SK-N-SH (cell line): ENCODE measurements around the gene NRCAM. TPM values are rescaled to one million over a fixed set of nuclear protein-coding genes. Genes with fewer than 3 reads are reported as not detected.

Experiments used
- CTCF ChIA-PET: fragments of 300-600, 350-600 bp; formaldehyde crosslinking; extraction: SDS; loops from one replicate; lab custom pipeline; 2021; lab: Yijun Ruan, JAX
- POLR2A ChIA-PET: fragments of 350-600 bp; sonication (Branson Sonifier 250); formaldehyde crosslinking; extraction: SDS; loops from one replicate; lab custom pipeline; 2020; ENCODE audit warnings: antibody characterized with exemption, inconsistent platforms; lab: Yijun Ruan, JAX
- DNase-seq: peaks from one replicate; pipeline ENCODE4 v3.0.0; 2012
- H2AFZ ChIP-seq: fragments of 200-600 bp; sonication (generic); 2 replicates; pipeline ENCODE4 v1.8.1; 2016; ENCODE audit warnings: antibody characterized with exemption, mild to moderate bottlenecking, low read depth
- H3F3A ChIP-seq: fragments of 200-600 bp; sonication (generic); replicated peaks from 2 replicates; pipeline ENCODE3; 2016; ENCODE audit warnings: antibody characterized with exemption, mild to moderate bottlenecking; ENCODE audit not compliant: insufficient read depth
- H3K27ac ChIP-seq, 2 experiments: fragments of 200-500 bp in 1 of 2; fragments of 200-600 bp in 1 of 2; sonication (Bioruptor generic) in 1 of 2; sonication (generic), shearing (Covaris generic) in 1 of 2; 2 replicates each; pipeline versions ENCODE4 v1.5.1 to v1.6.1; 2014 to 2016; ENCODE audit warnings: low read depth in 2 of 2, inconsistent platforms in 1 of 2, low read length in 1 of 2, mild to moderate bottlenecking in 1 of 2, mixed read lengths in 1 of 2
- H3K27me3 ChIP-seq: fragments of 200-600 bp; sonication (generic), shearing (Covaris generic); 2 replicates; pipeline ENCODE4 v1.6.1; 2016; ENCODE audit warnings: mixed run types; ENCODE audit not compliant: insufficient read depth
- H3K36me3 ChIP-seq, 2 experiments: fragments of 200-500 bp in 1 of 2; fragments of 200-600 bp in 1 of 2; sonication (Bioruptor generic) in 1 of 2; sonication (generic) in 1 of 2; replicated peaks in 1 of 2; 2 replicates each; pipeline versions ENCODE3 to v1.5.1; 2014 to 2016; ENCODE audit warnings: low read length in 1 of 2, mild to moderate bottlenecking in 1 of 2; ENCODE audit not compliant: insufficient read depth in 2 of 2, control insufficient read depth in 1 of 2
- H3K4me1 ChIP-seq, 2 experiments: fragments of 200-500 bp in 1 of 2; fragments of 200-600 bp in 1 of 2; sonication (Bioruptor generic) in 1 of 2; sonication (generic), shearing (Covaris generic) in 1 of 2; 2 replicates each; pipeline versions ENCODE4 v1.5.1 to v1.6.1; 2014 to 2016; ENCODE audit warnings: low read depth in 1 of 2, low read length in 1 of 2, mixed run types in 1 of 2; ENCODE audit not compliant: insufficient read depth in 2 of 2, control insufficient read depth in 1 of 2
- H3K4me2 ChIP-seq: fragments of 200-600 bp; sonication (generic), shearing (Covaris generic); 2 replicates; pipeline ENCODE4 v1.6.1; 2017; ENCODE audit warnings: mixed run types
- H3K4me3 ChIP-seq, 2 experiments: fragments of 200-500 bp in 1 of 2; fragments of 200-600 bp in 1 of 2; sonication (Bioruptor generic) in 1 of 2; sonication (generic), shearing (Covaris generic) in 1 of 2; 2 replicates each; pipeline versions ENCODE4 v1.5.1 to v1.8.1; 2014 to 2016; ENCODE audit warnings: low read depth in 2 of 2, inconsistent platforms in 1 of 2, low read length in 1 of 2, mild to moderate bottlenecking in 1 of 2, mixed read lengths in 1 of 2, moderate library complexity in 1 of 2
- H3K79me2 ChIP-seq: fragments of 200-600 bp; sonication (generic); 2 replicates; pipeline ENCODE4 v1.8.1; 2017; ENCODE audit warnings: mild to moderate bottlenecking; ENCODE audit not compliant: insufficient read depth
- H3K9ac ChIP-seq: fragments of 200-600 bp; sonication (generic); 2 replicates; pipeline ENCODE4 v1.6.1; 2017; ENCODE audit warnings: mixed run types
- H3K9me2 ChIP-seq: fragments of 200-600 bp; sonication (generic); 2 replicates; pipeline ENCODE4 v1.6.1; 2017; ENCODE audit warnings: mixed run types
- H3K9me3 ChIP-seq: fragments of 200-600 bp; sonication (generic); 2 replicates; pipeline ENCODE4 v1.6.1; 2017; ENCODE audit warnings: mixed run types, mild to moderate bottlenecking, moderate library complexity
- H4K20me1 ChIP-seq: fragments of 200-600 bp; sonication (generic); 2 replicates; pipeline ENCODE4 v1.6.1; 2017; ENCODE audit warnings: mild to moderate bottlenecking, mixed run types; ENCODE audit not compliant: insufficient read depth
- CHD2 ChIP-seq: fragments of 150-350 bp; IDR thresholded peaks from 2 replicates; pipeline ENCODE4 v1.6.1; 2018; ENCODE audit warnings: low read length; ENCODE audit not compliant: partially characterized antibody
- EP300 ChIP-seq, 2 experiments: IDR thresholded peaks; 2 replicates each; pipeline versions ENCODE4 v1.4.0 to v1.6.1; 2012; ENCODE audit warnings: borderline replicate concordance in 1 of 2, low read depth in 1 of 2, low read length in 1 of 2
- FOSL2 ChIP-seq: IDR thresholded peaks from 2 replicates; pipeline ENCODE4 v1.4.0; 2012; ENCODE audit warnings: low read depth, mild to moderate bottlenecking, moderate library complexity, borderline replicate concordance
- FOXJ3 ChIP-seq: sonication (generic); formaldehyde crosslinking; IDR thresholded peaks from 2 replicates; pipeline ENCODE4 v1.5.1; 2020; ENCODE audit warnings: mild to moderate bottlenecking, missing genetic modification reagents
- POLR2AphosphoS5 ChIP-seq: IDR thresholded peaks from 2 replicates; pipeline ENCODE4 v1.6.1; 2012; ENCODE audit warnings: low read depth, low read length
- RAD21 ChIP-seq: IDR thresholded peaks from 2 replicates; pipeline ENCODE4 v1.6.1; 2012; ENCODE audit warnings: mild to moderate bottlenecking, low read length
- RCOR1 ChIP-seq: fragments of 150-350 bp; IDR thresholded peaks from 2 replicates; pipeline ENCODE4 v1.6.1; 2017; ENCODE audit warnings: antibody characterized with exemption, low read length
- RFX5 ChIP-seq: IDR thresholded peaks from 2 replicates; pipeline ENCODE4 v1.6.1; 2012; ENCODE audit warnings: mild to moderate bottlenecking, improper control_type of control experiment, low read length
- SIN3A ChIP-seq: IDR thresholded peaks from 2 replicates; pipeline ENCODE4 v1.6.1; 2012; ENCODE audit warnings: low read depth, mild to moderate bottlenecking, low read length, moderate library complexity, borderline replicate concordance
- SMC3 ChIP-seq: IDR thresholded peaks from 2 replicates; pipeline ENCODE4 v1.6.1; 2012; ENCODE audit warnings: low read depth, low read length, improper control_type of control experiment
- TCF12 ChIP-seq: IDR thresholded peaks from 2 replicates; pipeline ENCODE4 v1.4.0; 2012
- USF2 ChIP-seq: fragments of 150-350 bp; IDR thresholded peaks from 2 replicates; pipeline ENCODE4 v1.6.1; 2017; ENCODE audit warnings: antibody characterized with exemption, low read length, low read depth, borderline replicate concordance
- WGBS: methylation state at CpG from one replicate; pipeline ENCODE4 v1.1.6; 2017; ENCODE audit warnings: low lambda C conversion rate; 5-methylcytosine and 5-hydroxymethylcytosine counted together
- polyA plus RNA-seq, 3 experiments: library from polyadenylated mRNA; depleted of rRNA; stranded (reverse); fragments of >200 nt; gene quantifications; 2 replicates each; pipeline ENCODE4 v1.2.3, GENCODE V29; 2012
- TF ChIP-seq, protein P1 (sequence below): fragments of 150-350 bp; IDR thresholded peaks from 2 replicates; pipeline ENCODE4 v1.6.1; 2016; ENCODE audit warnings: mild to moderate bottlenecking, low read depth, low read length

Gene NRCAM
- polyA plus RNA-seq, 1 of the 3 experiments (the other 2 are of a cell fraction) = 1.1 TPM

GRCh38 chr7:108114117-108114841 is 342.0 kb downstream of the NRCAM start (continued):
- TF ChIP-seq RFX5 = no peak
- no peak for TF ChIP-seq RCOR1
- TF ChIP-seq, protein P1, sequence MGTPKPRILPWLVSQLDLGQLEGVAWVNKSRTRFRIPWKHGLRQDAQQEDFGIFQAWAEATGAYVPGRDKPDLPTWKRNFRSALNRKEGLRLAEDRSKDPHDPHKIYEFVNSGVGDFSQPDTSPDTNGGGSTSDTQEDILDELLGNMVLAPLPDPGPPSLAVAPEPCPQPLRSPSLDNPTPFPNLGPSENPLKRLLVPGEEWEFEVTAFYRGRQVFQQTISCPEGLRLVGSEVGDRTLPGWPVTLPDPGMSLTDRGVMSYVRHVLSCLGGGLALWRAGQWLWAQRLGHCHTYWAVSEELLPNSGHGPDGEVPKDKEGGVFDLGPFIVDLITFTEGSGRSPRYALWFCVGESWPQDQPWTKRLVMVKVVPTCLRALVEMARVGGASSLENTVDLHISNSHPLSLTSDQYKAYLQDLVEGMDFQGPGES = no peak
- TF ChIP-seq POLR2AphosphoS5 = no peak
- TF ChIP-seq SIN3A = no peak
- TF ChIP-seq EP300 (IDR thresholded peaks at IDR 0.05; ENCODE audit: borderline replicate concordance in 1 of 2, low read depth in 1 of 2, low read length in 1 of 2) = no peak
- TF ChIP-seq TCF12 = no peak
- TF ChIP-seq CHD2 = no peak
- no peak for TF ChIP-seq USF2
- TF ChIP-seq RAD21 = peak; percentile 56
- 0 out of 2 replicates have a peak, but pooled peaks have one; percentile 23 for TF ChIP-seq SMC3

DNA sequence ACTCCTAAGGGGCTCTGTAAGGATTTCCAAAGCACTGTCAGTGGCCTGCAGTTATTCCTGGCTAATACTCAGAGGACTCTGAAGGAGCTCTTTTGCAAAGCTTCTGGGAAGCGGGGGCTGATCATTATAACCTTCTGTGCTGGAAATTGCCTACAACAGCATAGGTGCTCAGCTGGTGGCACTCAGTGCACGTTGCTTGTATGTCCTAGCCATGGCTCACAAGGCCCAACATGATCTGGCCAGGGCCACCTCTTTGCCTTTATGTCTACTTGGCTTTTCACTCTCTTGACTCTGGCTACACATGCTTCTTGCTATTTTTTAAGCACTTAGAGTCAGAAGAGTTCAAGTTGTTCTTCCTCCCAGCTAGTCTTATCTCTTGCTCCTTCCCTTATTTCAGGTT is 343.6 kb downstream of the NRCAM start:
- Histone ChIP-seq H3K9me2 (no peaks in the 10 kb centered on the region), H3K27me3 (no peaks in the 10 kb centered on the region), H3K9ac (no peak overlapping the region), H3K27ac (no peak overlapping the region), H3K4me3 (no peak overlapping the region), H4K20me1 (no peaks in the 10 kb centered on the region), H3F3A (no peaks in the 10 kb centered on the region), H2AFZ (no peak overlapping the region), H3K4me1 (peaks cover 0 to 2% of the 10 kb centered on the region in 2 experiments; a peak in 1 of 4 replicates), H3K9me3 (no peaks in the 10 kb centered on the region), H3K4me2 (no peak overlapping the region), H3K79me2 (no peaks in the 10 kb centered on the region), H3K36me3 (no peaks in the 10 kb centered on the region)
- no peak for DNase-seq
- ChIA-PET CTCF (interaction anchor here (0.6 to 2.7 kb wide), 7 partner anchors 12 to 384 kb away, joined by 3 to 37 read pairs (median 4); no protein-coding TSS in a partner anchor), POLR2A (no interaction called here)
- TF ChIP-seq FOSL2 (no peak), FOXJ3 (CRISPR knock-in tag) (no peak)
- 95% methylated on average over 2 of the region's 2 CpGs for WGBS
